OCI-LY3 (cell line): ENCODE data around the gene ASNS.

Source experiments
- H2AFZ ChIP-seq: fragments of 200-600, 300-600 bp; shearing (Covaris generic); 2 replicates; pipeline ENCODE4 v1.6.0; 2014; ENCODE audit warnings: antibody characterized with exemption, low read depth, low read length
- H3K27ac ChIP-seq: fragments of 200-600, 300-600 bp; sonication (generic); 2 replicates; pipeline ENCODE4 v1.5.1; 2014; ENCODE audit warnings: mild to moderate bottlenecking, low read length, moderate library complexity, mixed read lengths
- H3K27me3 ChIP-seq: fragments of 200-600, 300-600 bp; sonication (generic); 2 replicates; pipeline ENCODE4 v1.6.1; 2014; ENCODE audit warnings: low read depth, low read length, mixed read lengths
- H3K36me3 ChIP-seq: fragments of 200-600, 300-600 bp; sonication (generic); replicated peaks from 2 replicates; pipeline ENCODE3; 2014; ENCODE audit warnings: low read depth, low read length, mixed read lengths
- H3K4me1 ChIP-seq: fragments of 300-600, 200-600 bp; sonication (generic); 2 replicates; pipeline ENCODE4 v1.6.1; 2014; ENCODE audit warnings: low read length, mixed read lengths
- H3K4me2 ChIP-seq: fragments of 200-600, 300-600 bp; sonication (generic); 2 replicates; pipeline ENCODE4 v1.6.1; 2014; ENCODE audit warnings: low read length, mixed read lengths
- H3K4me3 ChIP-seq: fragments of 300-600, 200-600 bp; sonication (generic); 2 replicates; pipeline ENCODE4 v1.5.1; 2014; ENCODE audit warnings: antibody characterized with exemption, mild to moderate bottlenecking, low read length, moderate library complexity
- H3K79me2 ChIP-seq: fragments of 300-600, 200-600 bp; shearing (Covaris generic); 2 replicates; pipeline ENCODE4 v1.6.1; 2014; ENCODE audit warnings: mild to moderate bottlenecking, low read length, mixed read lengths
- H3K9ac ChIP-seq: fragments of 300-600, 200-600 bp; shearing (Covaris generic); 2 replicates; pipeline ENCODE4 v1.6.0; 2014; ENCODE audit warnings: mild to moderate bottlenecking, low read length, moderate library complexity
- H3K9me3 ChIP-seq: fragments of 200-600, 300-600 bp; shearing (Covaris generic); 2 replicates; pipeline ENCODE4 v1.6.1; 2014; ENCODE audit warnings: low read length, mixed read lengths; ENCODE audit not compliant: insufficient read depth
- H4K20me1 ChIP-seq: fragments of 200-600, 300-600 bp; sonication (generic); 2 replicates; pipeline ENCODE4 v1.6.1; 2016; ENCODE audit warnings: low read length, mixed read lengths; ENCODE audit not compliant: insufficient read depth
- CTCF ChIP-seq: fragments of 200-600, 300-600 bp; sonication (generic); IDR thresholded peaks from 2 replicates; pipeline ENCODE4 v1.5.1; 2014; ENCODE audit warnings: antibody characterized with exemption, low read length, low read depth
- EZH2phosphoT487 ChIP-seq: fragments of 200-600 bp; shearing (Covaris generic); IDR thresholded peaks from 2 replicates; pipeline ENCODE4 v1.6.1; 2018; ENCODE audit warnings: antibody characterized with exemption, mixed run types, low read depth

The ASNS gene

DNA sequence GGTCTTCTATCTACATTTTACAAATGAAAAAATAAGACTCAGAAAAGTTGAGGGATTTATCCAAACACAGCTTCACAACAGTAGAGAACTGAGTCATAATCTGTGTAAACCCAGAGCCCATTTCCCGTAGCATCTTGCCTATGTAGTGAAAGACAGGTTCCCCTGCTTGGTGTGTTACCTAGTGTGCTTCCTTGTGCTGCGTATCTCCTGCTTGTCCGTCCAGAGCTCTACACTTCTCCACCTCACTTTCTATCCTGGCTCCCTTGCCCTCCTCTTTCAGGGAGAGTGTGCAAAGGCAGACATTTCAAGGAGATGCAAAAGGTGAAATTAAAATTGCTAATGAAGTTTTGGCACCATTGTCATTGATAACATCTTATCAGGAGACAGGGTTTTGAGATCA is 1.4 kb upstream of the ASNS start:
- Histone ChIP-seq H3K27ac (no peak overlapping the region), H3K4me1 (peaks cover 8% of the 10 kb centered on the region), H3K27me3 (no peaks in the 10 kb centered on the region), H3K79me2 (0 out of 2 replicates have a peak, but pooled peaks cover 7% of the 10 kb centered on the region), H4K20me1 (no peaks in the 10 kb centered on the region), H3K4me2 (no peak overlapping the region), H2AFZ (no peak overlapping the region), H3K36me3 (peaks cover 2% of the 10 kb centered on the region), H3K9ac (no peak overlapping the region), H3K4me3 (no peak overlapping the region), H3K9me3 (no peaks in the 10 kb centered on the region)
- TF ChIP-seq CTCF (no peak), EZH2phosphoT487 (no peak)

- Histone ChIP-seq H3K4me2 (peak overlapping the region; percentile 94), H3K36me3 (peaks cover 2% of the 10 kb centered on the region), H2AFZ (peak overlapping the region; percentile 92), H3K27me3 (no peaks in the 10 kb centered on the region), H3K9me3 (no peaks in the 10 kb centered on the region), H4K20me1 (no peaks in the 10 kb centered on the region), H3K27ac (peak overlapping the region; percentile 63), H3K79me2 (0 out of 2 replicates have a peak, but pooled peaks cover 7% of the 10 kb centered on the region), H3K4me1 (peaks cover 8% of the 10 kb centered on the region), H3K9ac (peak overlapping the region; percentile 73), H3K4me3 (peak overlapping the region; percentile 94)
- no peak for TF ChIP-seq CTCF
- TF ChIP-seq EZH2phosphoT487 = no peak
Observed at GRCh38 chr7:97871659-97872024, 566 bp downstream of the ASNS start.

- H3K79me2 ChIP-seq = 0 out of 2 replicates have a peak, but pooled peaks cover 7% of the 10 kb centered on the region
- H3K9ac ChIP-seq = no peak overlapping the region
- H3K9me3 ChIP-seq = no peaks in the 10 kb centered on the region
- H4K20me1 ChIP-seq = no peaks in the 10 kb centered on the region
- H2AFZ ChIP-seq = no peak overlapping the region
- peaks cover 2% of the 10 kb centered on the region for H3K36me3 ChIP-seq
- H3K27me3 ChIP-seq = no peaks in the 10 kb centered on the region
- H3K4me2 ChIP-seq = no peak overlapping the region
- peaks cover 8% of the 10 kb centered on the region for H3K4me1 ChIP-seq
- H3K27ac ChIP-seq = no peak overlapping the region
- H3K4me3 ChIP-seq = no peak overlapping the region
- TF ChIP-seq EZH2phosphoT487 (no peak), CTCF (no peak)
Observed at GRCh38 chr7:97868788-97869187, 3.4 kb downstream of the ASNS start.

DNA sequence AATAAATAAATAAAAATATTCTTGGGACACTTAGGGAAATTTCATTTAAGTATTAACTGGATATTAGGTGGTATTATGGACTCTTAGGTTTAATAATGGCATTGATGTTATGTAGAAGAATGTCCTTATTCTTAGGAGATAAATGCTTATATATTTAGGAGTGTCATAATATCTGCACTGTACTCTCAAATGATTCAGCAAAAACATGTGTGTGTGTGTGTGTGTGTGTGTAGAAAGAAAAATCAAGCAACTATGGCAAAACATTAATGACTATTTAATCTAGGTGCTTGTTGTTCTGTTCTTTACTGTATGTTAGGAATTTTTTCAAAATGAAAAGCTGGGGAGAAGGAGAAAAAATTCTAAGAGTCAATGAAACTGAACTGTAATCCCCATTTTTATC is 3.9 kb downstream of the ASNS start:
- Histone ChIP-seq H3K79me2 (0 out of 2 replicates have a peak, but pooled peaks cover 7% of the 10 kb centered on the region), H3K4me3 (no peak overlapping the region), H3K4me1 (peaks cover 8% of the 10 kb centered on the region), H3K27me3 (no peaks in the 10 kb centered on the region), H3K9ac (no peak overlapping the region), H4K20me1 (no peaks in the 10 kb centered on the region), H3K27ac (no peak overlapping the region), H3K9me3 (no peaks in the 10 kb centered on the region), H3K36me3 (peaks cover 2% of the 10 kb centered on the region), H3K4me2 (no peak overlapping the region), H2AFZ (no peak overlapping the region)
- TF ChIP-seq EZH2phosphoT487 (no peak), CTCF (no peak)
